Naive thymus-derived CD4-positive, alpha-beta T cell (primary cell): Measurements from ENCODE around the gene TEKT5. TPM values are rescaled to one million over a fixed set of nuclear protein-coding genes. Genes with fewer than 3 reads are reported as not detected.

Experiments used
- ATAC-seq: fragments of 150-1000 bp; cut with Tn5 transposase; 2 replicates; pipeline ENCODE4 v1.10.0; 2021; ENCODE audit warnings: mild to moderate bottlenecking, moderate library complexity
- CTCF ChIA-PET: fragments of 350-600 bp; sonication (Branson Sonifier 250); formaldehyde crosslinking; loops from one replicate; lab custom pipeline; 2021; ENCODE audit warnings: antibody characterized with exemption; lab: Charles Lee
- POLR2A ChIA-PET: fragments of 350-600 bp; sonication (Branson Sonifier 250); formaldehyde crosslinking; loops from one replicate; lab custom pipeline; 2021; ENCODE audit warnings: antibody characterized with exemption, inconsistent platforms; lab: Charles Lee
- DNase-seq, 9 donors: peaks; one replicate each; pipeline versions ENCODE4 v3.0.0 to v3.0.0-alpha.2; 2020 to 2022; ENCODE audit warnings: mixed read lengths in 1 of 9
- H3K27ac ChIP-seq: one replicate; pipeline ENCODE4 v1.7.0; 2013; ENCODE audit warnings: mild to moderate bottlenecking, low read depth, low read length, moderate library complexity
- H3K27me3 ChIP-seq, 2 donors: one replicate each; pipeline ENCODE4 v1.7.0; 2013; ENCODE audit warnings: low read length in 2 of 2, mild to moderate bottlenecking in 2 of 2, moderate library complexity in 2 of 2; ENCODE audit not compliant: control insufficient read depth in 2 of 2, insufficient read depth in 2 of 2
- H3K36me3 ChIP-seq, 3 experiments: 1 replicate in 2 of 3; 2 replicates in 1 of 3; pipeline ENCODE4 v1.7.0; 2013; ENCODE audit warnings: low read length in 3 of 3, mild to moderate bottlenecking in 3 of 3, moderate library complexity in 1 of 3; ENCODE audit not compliant: insufficient read depth in 3 of 3, control insufficient read depth in 2 of 3
- H3K4me1 ChIP-seq, 2 donors: one replicate each; pipeline ENCODE4 v1.7.0; 2013; ENCODE audit warnings: low read length in 2 of 2, mild to moderate bottlenecking in 2 of 2, moderate library complexity in 1 of 2; ENCODE audit not compliant: control insufficient read depth in 2 of 2, insufficient read depth in 2 of 2
- H3K4me3 ChIP-seq: 2 replicates; pipeline ENCODE4 v1.7.0; 2013; ENCODE audit warnings: mild to moderate bottlenecking, low read length
- H3K9me3 ChIP-seq, 3 experiments: 1 replicate in 2 of 3; 2 replicates in 1 of 3; pipeline ENCODE4 v1.7.0; 2013; ENCODE audit warnings: low read length in 3 of 3; ENCODE audit not compliant: control insufficient read depth in 2 of 3
- H3K27ac Mint-ChIP-seq, 9 donors: one replicate each; pipeline ENCODE4 v1.8.0; 2020 to 2022; ENCODE audit warnings: mixed read lengths in 9 of 9, mild to moderate bottlenecking in 8 of 9, moderate library complexity in 5 of 9, inconsistent platforms in 2 of 9
- H3K27me3 Mint-ChIP-seq, 5 donors: one replicate each; pipeline ENCODE4 v1.8.0; 2021 to 2022; ENCODE audit warnings: mixed read lengths in 5 of 5, mild to moderate bottlenecking in 1 of 5
- H3K36me3 Mint-ChIP-seq, 5 donors: one replicate each; pipeline ENCODE4 v1.8.0; 2020 to 2022; ENCODE audit warnings: mixed read lengths in 5 of 5, mild to moderate bottlenecking in 3 of 5, inconsistent platforms in 1 of 5
- H3K4me1 Mint-ChIP-seq, 7 donors: one replicate each; pipeline ENCODE4 v1.8.0; 2020 to 2022; ENCODE audit warnings: mixed read lengths in 7 of 7, mild to moderate bottlenecking in 3 of 7, inconsistent platforms in 1 of 7
- H3K4me3 Mint-ChIP-seq, 10 donors: one replicate each; pipeline ENCODE4 v1.8.0; 2020 to 2022; ENCODE audit warnings: mild to moderate bottlenecking in 10 of 10, mixed read lengths in 10 of 10, moderate library complexity in 6 of 10, inconsistent platforms in 2 of 10
- H3K9me3 Mint-ChIP-seq, 11 donors: one replicate each; pipeline ENCODE4 v1.8.0; 2020 to 2022; ENCODE audit warnings: mixed read lengths in 11 of 11, mild to moderate bottlenecking in 4 of 11, inconsistent platforms in 1 of 11, moderate library complexity in 1 of 11
- intact Hi-C, 2 donors: fragments of 100-400 bp; cut with micrococcal nuclease; formaldehyde crosslinking; loops; one replicate each; pipeline ENCODE4 v1.15.1; 2023
- polyA plus RNA-seq, 2 donors: library from polyadenylated mRNA; unstranded; fragments of 300-500 nt; fragmentation: Illumina TruSeq; gene quantifications; one replicate each; pipeline ENCODE4 v1.2.3, GENCODE V29; 2021
- total RNA-seq, 6 experiments: library from RNA in 5 of 6; stranded (reverse) in 5 of 6; gene quantifications; 1 replicate in 5 of 6; 2 replicates in 1 of 6; pipeline ENCODE4 v1.2.3 and lab custom pipeline; 2021 to 2026

The TEKT5 gene
- total and polyA plus RNA-seq, 7 experiments from 2014 or later, result 0.68 TPM; not detected in 6

- intact Hi-C loops, result no loop called here
- Mint-ChIP-seq H3K9me3 (no peaks in the 10 kb centered on the region), H3K27ac (no peak overlapping the region), H3K36me3 (no peaks in the 10 kb centered on the region), H3K4me3 (no peak overlapping the region), H3K4me1 (no peaks in the 10 kb centered on the region), H3K27me3 (peaks cover 0 to 9% (median 4%) of the 10 kb centered on the region in 5 donors)
- DNase-seq, result no peak
- H3K9me3 ChIP-seq, result no peaks in the 10 kb centered on the region
- no peaks in the 10 kb centered on the region for H3K36me3 ChIP-seq
- H3K4me3 ChIP-seq, result no peak overlapping the region
- H3K27ac ChIP-seq, result no peak overlapping the region
- ATAC-seq, result no peak
- no peaks in the 10 kb centered on the region for H3K27me3 ChIP-seq
- ChIA-PET CTCF (no interaction called here), POLR2A (no interaction called here)
- no peaks in the 10 kb centered on the region for H3K4me1 ChIP-seq
Observed at GRCh38 chr16:10663744-10664143, 31.0 kb downstream of the TEKT5 start.

DNA sequence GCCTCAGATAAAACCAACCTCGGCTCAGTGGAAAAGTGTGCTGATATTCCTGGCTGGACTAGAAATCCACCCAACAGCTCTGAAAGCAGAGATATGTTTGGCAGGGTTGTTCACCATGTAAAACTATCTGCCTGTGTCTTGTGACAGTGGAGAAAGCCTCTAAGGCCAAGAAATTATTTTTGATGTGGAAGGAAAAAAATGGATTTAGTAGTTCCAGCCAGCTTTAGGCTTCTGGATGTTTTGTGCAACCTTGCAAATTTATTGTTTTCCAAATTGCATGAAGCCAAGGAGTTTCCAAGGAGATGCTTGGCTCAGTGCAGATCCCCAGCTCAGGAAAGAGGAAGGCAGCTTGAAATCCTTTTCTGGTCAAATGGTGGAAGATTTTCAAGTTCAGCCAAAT lies 31.6 kb downstream of the TEKT5 start:
- ATAC-seq, result no peak
- no peaks in the 10 kb centered on the region for H3K9me3 ChIP-seq
- Mint-ChIP-seq H3K4me1 (no peaks in the 10 kb centered on the region), H3K27me3 (peaks cover 0 to 9% (median 4%) of the 10 kb centered on the region in 5 donors), H3K4me3 (no peak overlapping the region), H3K27ac (no peak overlapping the region), H3K36me3 (no peaks in the 10 kb centered on the region), H3K9me3 (no peaks in the 10 kb centered on the region)
- no peaks in the 10 kb centered on the region for H3K27me3 ChIP-seq
- H3K36me3 ChIP-seq, result no peaks in the 10 kb centered on the region
- no peak overlapping the region for H3K27ac ChIP-seq
- DNase-seq, result no peak
- CTCF ChIA-PET, result no interaction called here
- no peaks in the 10 kb centered on the region for H3K4me1 ChIP-seq
- POLR2A ChIA-PET, result no interaction called here
- no peak overlapping the region for H3K4me3 ChIP-seq
- intact Hi-C loops, result no loop called here

DNA sequence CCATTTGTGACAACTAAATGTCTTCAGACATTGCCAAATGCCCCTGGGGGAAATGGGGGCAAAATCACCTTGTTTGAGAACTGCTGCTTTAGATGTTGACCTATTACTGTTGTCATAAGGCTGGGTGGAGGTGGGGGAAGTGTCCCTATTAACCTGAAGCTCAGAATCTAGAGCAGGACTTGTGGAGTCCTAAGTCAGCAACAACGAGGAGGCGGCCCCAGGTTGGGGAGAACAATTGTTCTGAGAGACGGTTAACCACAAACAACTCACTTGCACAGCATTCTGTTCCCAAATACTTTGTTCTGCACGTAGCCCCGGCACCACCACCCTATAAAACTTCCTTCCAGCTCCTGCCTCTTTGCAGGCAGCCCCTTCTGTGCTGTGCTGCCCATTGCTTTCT lies 32.5 kb downstream of the TEKT5 start:
- H3K4me1 ChIP-seq, result no peaks in the 10 kb centered on the region
- no peaks in the 10 kb centered on the region for H3K36me3 Mint-ChIP-seq
- no peaks in the 10 kb centered on the region for H3K9me3 ChIP-seq
- H3K27ac ChIP-seq, result no peak overlapping the region
- no peaks in the 10 kb centered on the region for H3K4me1 Mint-ChIP-seq
- H3K27ac Mint-ChIP-seq, result no peak overlapping the region
- ATAC-seq (no peak), DNase-seq (no peak)
- H3K4me3 ChIP-seq, result no peak overlapping the region
- peaks cover 0 to 3% (median 0%) of the 10 kb centered on the region in 11 donors for H3K9me3 Mint-ChIP-seq
- POLR2A ChIA-PET, result no interaction called here
- intact Hi-C loops, result no loop called here
- no peaks in the 10 kb centered on the region for H3K27me3 ChIP-seq
- no peaks in the 10 kb centered on the region for H3K36me3 ChIP-seq
- CTCF ChIA-PET, result no interaction called here
- peaks cover 0 to 9% (median 4%) of the 10 kb centered on the region in 5 donors for H3K27me3 Mint-ChIP-seq
- H3K4me3 Mint-ChIP-seq, result no peak overlapping the region

DNA sequence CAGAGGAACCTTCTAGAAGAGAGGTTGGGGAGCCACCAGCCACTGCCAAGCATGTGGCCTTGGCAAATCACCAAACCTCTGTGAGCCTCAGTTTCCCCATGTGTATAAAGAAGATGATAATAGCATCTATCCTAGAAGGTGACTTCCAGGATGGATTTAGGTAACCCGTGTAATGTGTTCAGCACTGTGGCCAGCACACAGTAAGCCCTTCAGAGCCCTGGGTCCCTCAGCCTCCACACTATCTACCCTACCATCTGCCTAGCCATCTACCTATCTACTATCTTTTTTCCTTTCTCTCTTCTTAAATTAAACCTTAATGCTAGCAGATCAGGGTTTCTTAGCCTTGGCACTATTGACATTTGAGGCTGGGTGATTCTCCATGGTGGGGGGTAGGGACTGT lies 33.0 kb downstream of the TEKT5 start:
- Histone ChIP-seq H3K36me3 (no peaks in the 10 kb centered on the region), H3K4me1 (no peaks in the 10 kb centered on the region), H3K4me3 (no peak overlapping the region), H3K27me3 (no peaks in the 10 kb centered on the region), H3K9me3 (no peaks in the 10 kb centered on the region), H3K27ac (no peak overlapping the region)
- H3K27me3 Mint-ChIP-seq, result peaks cover 0 to 9% (median 4%) of the 10 kb centered on the region in 5 donors
- DNase-seq, result no peak
- intact Hi-C loops, result no loop called here
- H3K4me1 Mint-ChIP-seq, result no peaks in the 10 kb centered on the region
- no peak overlapping the region for H3K4me3 Mint-ChIP-seq
- H3K27ac Mint-ChIP-seq, result no peak overlapping the region
- H3K9me3 Mint-ChIP-seq, result peaks cover 0 to 3% (median 0%) of the 10 kb centered on the region in 11 donors
- H3K36me3 Mint-ChIP-seq, result no peaks in the 10 kb centered on the region
- ChIA-PET CTCF (no interaction called here), POLR2A (no interaction called here)
- ATAC-seq, result no peak

- no peaks in the 10 kb centered on the region for H3K4me1 ChIP-seq
- Mint-ChIP-seq H3K27me3 (peaks cover 0 to 9% (median 4%) of the 10 kb centered on the region in 5 donors), H3K27ac (no peak overlapping the region), H3K36me3 (no peaks in the 10 kb centered on the region), H3K9me3 (peaks cover 0 to 3% (median 0%) of the 10 kb centered on the region in 11 donors), H3K4me1 (no peaks in the 10 kb centered on the region), H3K4me3 (no peak overlapping the region)
- no peaks in the 10 kb centered on the region for H3K36me3 ChIP-seq
- intact Hi-C loops, result no loop called here
- H3K4me3 ChIP-seq, result no peak overlapping the region
- ChIA-PET CTCF (no interaction called here), POLR2A (no interaction called here)
- no peak for ATAC-seq
- H3K27me3 ChIP-seq, result no peaks in the 10 kb centered on the region
- DNase-seq, result no peak
- H3K27ac ChIP-seq, result no peak overlapping the region
- no peaks in the 10 kb centered on the region for H3K9me3 ChIP-seq
Observed at GRCh38 chr16:10660950-10661635, 33.6 kb downstream of the TEKT5 start.

DNA sequence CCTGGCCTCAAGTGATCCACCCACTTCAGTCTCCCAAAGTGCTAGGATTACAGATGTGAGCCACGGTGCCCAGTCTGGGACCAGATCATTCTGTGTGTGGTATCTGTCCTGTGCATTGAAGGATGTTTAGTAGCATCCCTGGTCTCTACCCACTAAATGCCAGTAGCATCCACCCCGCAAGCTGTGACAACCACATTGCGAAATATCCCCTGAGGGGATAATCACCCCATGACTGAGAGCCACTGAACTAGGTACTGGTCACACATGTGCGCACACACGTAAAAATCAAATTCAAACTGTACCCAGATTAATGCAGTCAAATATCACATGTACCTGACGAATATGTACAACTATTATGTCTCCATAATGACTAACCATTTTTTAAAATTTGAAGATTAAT lies 35.8 kb downstream of the TEKT5 start:
- DNase-seq (no peak), ATAC-seq (no peak)
- CTCF ChIA-PET, result no interaction called here
- no peaks in the 10 kb centered on the region for H3K36me3 Mint-ChIP-seq
- intact Hi-C loops, result no loop called here
- no peaks in the 10 kb centered on the region for H3K27me3 ChIP-seq
- no peaks in the 10 kb centered on the region for H3K4me1 Mint-ChIP-seq
- H3K27ac Mint-ChIP-seq, result no peak overlapping the region
- H3K27ac ChIP-seq, result no peak overlapping the region
- no peak overlapping the region for H3K4me3 ChIP-seq
- no peak overlapping the region for H3K4me3 Mint-ChIP-seq
- H3K9me3 Mint-ChIP-seq, result peaks cover 0 to 3% (median 0%) of the 10 kb centered on the region in 11 donors
- no peaks in the 10 kb centered on the region for H3K9me3 ChIP-seq
- no peaks in the 10 kb centered on the region for H3K4me1 ChIP-seq
- no peaks in the 10 kb centered on the region for H3K36me3 ChIP-seq
- H3K27me3 Mint-ChIP-seq, result peaks cover 0 to 5% (median 2%) of the 10 kb centered on the region in 5 donors
- POLR2A ChIA-PET, result no interaction called here

GRCh38 chr16:10657925-10658324 lies 36.8 kb downstream of the TEKT5 start:
- Mint-ChIP-seq H3K4me1 (no peaks in the 10 kb centered on the region), H3K4me3 (no peak overlapping the region), H3K9me3 (peaks cover 0 to 3% (median 0%) of the 10 kb centered on the region in 11 donors), H3K36me3 (no peaks in the 10 kb centered on the region), H3K27ac (peak overlapping the region in 1 of 9 donors; percentile 2), H3K27me3 (peaks cover 0 to 5% (median 2%) of the 10 kb centered on the region in 5 donors)
- POLR2A ChIA-PET, result no interaction called here
- ATAC-seq (no peak), DNase-seq (no peak)
- Histone ChIP-seq H3K4me3 (no peak overlapping the region), H3K4me1 (no peaks in the 10 kb centered on the region), H3K9me3 (no peaks in the 10 kb centered on the region), H3K27me3 (no peaks in the 10 kb centered on the region), H3K27ac (no peak overlapping the region), H3K36me3 (no peaks in the 10 kb centered on the region)
- intact Hi-C loops, result no loop called here
- CTCF ChIA-PET, result no interaction called here
